ENCODE data around the gene CELF1. TPM values are rescaled to one million over a fixed set of nuclear protein-coding genes. Genes with fewer than 3 reads are reported as not detected.
"Not testable (repeated sequence)": the region's sequence is repeated elsewhere in the genome, so short reads cannot be mapped to it uniquely, and the experiment has no call there.

The CELF1 gene
- total RNA-seq, 2 donors from 2014 or later = 118 to 143 TPM

GRCh38 chr11:47538741-47539565, 14.0 kb downstream of the CELF1 start:
- peak overlapping the region; percentile 81 for H3K27ac Mint-ChIP-seq
- H3K4me1 Mint-ChIP-seq = peaks cover 22% of the 10 kb centered on the region
- H3K36me3 Mint-ChIP-seq (ENCODE audit: low read depth) = peaks cover 54% of the 10 kb centered on the region

GRCh38 chr11:47536915-47537314, 16.0 kb downstream of the CELF1 start:
- Mint-ChIP-seq H3K27ac (no peak overlapping the region), H3K9me3 (no peaks in the 10 kb centered on the region), H3K4me3 (no peak overlapping the region), H3K4me1 (peaks cover 20% of the 10 kb centered on the region), H3K36me3 (ENCODE audit: low read depth) (peaks cover 55% of the 10 kb centered on the region), H3K27me3 (no peaks in the 10 kb centered on the region)
- ATAC-seq (replicated peaks) = no peak

More at GRCh38 chr11:47538741-47539565, 14.0 kb downstream of the CELF1 start:
- Mint-ChIP-seq H3K4me3 (peak overlapping the region; percentile 71), H3K9me3 (no peaks in the 10 kb centered on the region), H3K27me3 (no peaks in the 10 kb centered on the region)
- no peak for ATAC-seq (replicated peaks)

GRCh38 chr11:47534704-47535251, 18.2 kb downstream of the CELF1 start:
- Mint-ChIP-seq H3K27ac (no peak overlapping the region), H3K4me1 (peaks cover 19% of the 10 kb centered on the region), H3K9me3 (no peaks in the 10 kb centered on the region), H3K36me3 (ENCODE audit: low read depth) (peaks cover 62% of the 10 kb centered on the region), H3K4me3 (no peak overlapping the region), H3K27me3 (no peaks in the 10 kb centered on the region)
- no peak for ATAC-seq (replicated peaks)

- H3K9me3 Mint-ChIP-seq = no peaks in the 10 kb centered on the region
- H3K4me1 Mint-ChIP-seq = peaks cover 11% of the 10 kb centered on the region
- no peak overlapping the region for H3K4me3 Mint-ChIP-seq
- no peak overlapping the region for H3K27ac Mint-ChIP-seq
- H3K36me3 Mint-ChIP-seq (ENCODE audit: low read depth) = peaks cover 56% of the 10 kb centered on the region
- no peaks in the 10 kb centered on the region for H3K27me3 Mint-ChIP-seq
- no peak for ATAC-seq (replicated peaks)
Measured at GRCh38 chr11:47533690-47534151, 19.2 kb downstream of the CELF1 start.

GRCh38 chr11:47532597-47533213, 20.2 kb downstream of the CELF1 start:
- no peak overlapping the region for H3K4me3 Mint-ChIP-seq
- peaks cover 59% of the 10 kb centered on the region for H3K36me3 Mint-ChIP-seq (ENCODE audit: low read depth)
- no peak for ATAC-seq (replicated peaks)
- H3K27ac Mint-ChIP-seq = peak overlapping the region; percentile 28
- H3K9me3 Mint-ChIP-seq = no peaks in the 10 kb centered on the region
- peaks cover 9% of the 10 kb centered on the region for H3K4me1 Mint-ChIP-seq
- no peaks in the 10 kb centered on the region for H3K27me3 Mint-ChIP-seq

- peaks cover 9% of the 10 kb centered on the region for H3K4me1 Mint-ChIP-seq
- H3K4me3 Mint-ChIP-seq = no peak overlapping the region
- H3K27ac Mint-ChIP-seq = peak overlapping the region; percentile 28
- no peaks in the 10 kb centered on the region for H3K9me3 Mint-ChIP-seq
- no peak for ATAC-seq (replicated peaks)
- H3K36me3 Mint-ChIP-seq (ENCODE audit: low read depth) = peaks cover 59% of the 10 kb centered on the region
- no peaks in the 10 kb centered on the region for H3K27me3 Mint-ChIP-seq
Measured at GRCh38 chr11:47531666-47532065, 21.3 kb downstream of the CELF1 start.

- Mint-ChIP-seq H3K27ac (peak overlapping the region; percentile 48), H3K36me3 (ENCODE audit: low read depth) (peaks cover 54% of the 10 kb centered on the region), H3K4me1 (peaks cover 11% of the 10 kb centered on the region)
- not testable (repeated sequence) for H3K4me3 Mint-ChIP-seq; ATAC-seq (replicated peaks); H3K27me3 Mint-ChIP-seq; H3K9me3 Mint-ChIP-seq
Measured at GRCh38 chr11:47530721-47531120, 22.2 kb downstream of the CELF1 start.

- Mint-ChIP-seq H3K27ac (peak overlapping the region; percentile 48), H3K27me3 (no peaks in the 10 kb centered on the region), H3K9me3 (no peaks in the 10 kb centered on the region), H3K36me3 (ENCODE audit: low read depth) (peaks cover 52% of the 10 kb centered on the region), H3K4me1 (peaks cover 17% of the 10 kb centered on the region), H3K4me3 (no peak overlapping the region)
- no peak for ATAC-seq (replicated peaks)
Measured at GRCh38 chr11:47529951-47530350, 23.0 kb downstream of the CELF1 start.

GRCh38 chr11:47527186-47527585, 25.7 kb downstream of the CELF1 start:
- ATAC-seq (replicated peaks) = no peak
- peaks cover 33% of the 10 kb centered on the region for H3K4me1 Mint-ChIP-seq

GRCh38 chr11:47526032-47526431, 26.9 kb downstream of the CELF1 start:
- Mint-ChIP-seq H3K27ac (peak overlapping the region; percentile 10), H3K4me1 (peaks cover 33% of the 10 kb centered on the region)
- ATAC-seq (replicated peaks) = not testable (repeated sequence)

More at GRCh38 chr11:47527186-47527585, 25.7 kb downstream of the CELF1 start:
- Mint-ChIP-seq H3K27ac (peak overlapping the region; percentile 38), H3K4me3 (no peak overlapping the region), H3K27me3 (no peaks in the 10 kb centered on the region), H3K36me3 (ENCODE audit: low read depth) (peaks cover 39% of the 10 kb centered on the region), H3K9me3 (no peaks in the 10 kb centered on the region)

GRCh38 chr11:47524291-47524874, 28.5 kb downstream of the CELF1 start:
- Mint-ChIP-seq H3K36me3 (ENCODE audit: low read depth) (peaks cover 30% of the 10 kb centered on the region), H3K27me3 (no peaks in the 10 kb centered on the region), H3K27ac (peak overlapping the region; percentile 84), H3K4me1 (peaks cover 31% of the 10 kb centered on the region), H3K4me3 (peak overlapping the region; percentile 75), H3K9me3 (no peaks in the 10 kb centered on the region)
- ATAC-seq (replicated peaks) = peak; percentile 50

More at GRCh38 chr11:47526032-47526431, 26.9 kb downstream of the CELF1 start:
- Mint-ChIP-seq H3K4me3 (peak overlapping the region; percentile 75), H3K36me3 (ENCODE audit: low read depth) (peaks cover 28% of the 10 kb centered on the region)
- H3K27me3 Mint-ChIP-seq, H3K9me3 Mint-ChIP-seq: not testable (repeated sequence)

GRCh38 chr11:47523490-47524225, 29.3 kb downstream of the CELF1 start:
- Mint-ChIP-seq H3K4me3 (peak overlapping the region; percentile 75), H3K9me3 (no peaks in the 10 kb centered on the region), H3K36me3 (ENCODE audit: low read depth) (peaks cover 33% of the 10 kb centered on the region), H3K4me1 (peaks cover 34% of the 10 kb centered on the region), H3K27me3 (no peaks in the 10 kb centered on the region), H3K27ac (peak overlapping the region; percentile 84)
- peak; percentile 80 for ATAC-seq (replicated peaks)

GRCh38 chr11:47518212-47518964, 34.5 kb downstream of the CELF1 start:
- no peaks in the 10 kb centered on the region for H3K9me3 Mint-ChIP-seq
- H3K27ac Mint-ChIP-seq = peak overlapping the region; percentile 53
- peaks cover 41% of the 10 kb centered on the region for H3K4me1 Mint-ChIP-seq
- H3K36me3 Mint-ChIP-seq (ENCODE audit: low read depth) = peaks cover 27% of the 10 kb centered on the region
- H3K27me3 Mint-ChIP-seq = no peaks in the 10 kb centered on the region
- H3K4me3 Mint-ChIP-seq = peak overlapping the region; percentile 20
- no peak for ATAC-seq (replicated peaks)

Data from activated T-helper 17 cell treated with anti-CD3 and anti-CD28 coated beads, Interleukin-2, amount 50 U/mL, for 72 hours (primary cell).